Head of caudate nucleus (tissue), 42 donors: ENCODE results near the gene BTF3L4.
"Not testable (repeated sequence)": the region's sequence is repeated elsewhere in the genome, so short reads cannot be mapped to it uniquely, and the experiment has no call there.

ENCODE experiments used
- DNase-seq, 42 donors: peaks; one replicate each; pipeline versions ENCODE4 v3.0.0 to v3.0.0-alpha.2; 2020 to 2021; ENCODE audit warnings: mixed read lengths in 7 of 42
- intact Hi-C: fragments of 100-400 bp; cut with DNase I; formaldehyde crosslinking; loops from one replicate; pipeline ENCODE4 v1.15.0; 2022

Gene BTF3L4

DNA sequence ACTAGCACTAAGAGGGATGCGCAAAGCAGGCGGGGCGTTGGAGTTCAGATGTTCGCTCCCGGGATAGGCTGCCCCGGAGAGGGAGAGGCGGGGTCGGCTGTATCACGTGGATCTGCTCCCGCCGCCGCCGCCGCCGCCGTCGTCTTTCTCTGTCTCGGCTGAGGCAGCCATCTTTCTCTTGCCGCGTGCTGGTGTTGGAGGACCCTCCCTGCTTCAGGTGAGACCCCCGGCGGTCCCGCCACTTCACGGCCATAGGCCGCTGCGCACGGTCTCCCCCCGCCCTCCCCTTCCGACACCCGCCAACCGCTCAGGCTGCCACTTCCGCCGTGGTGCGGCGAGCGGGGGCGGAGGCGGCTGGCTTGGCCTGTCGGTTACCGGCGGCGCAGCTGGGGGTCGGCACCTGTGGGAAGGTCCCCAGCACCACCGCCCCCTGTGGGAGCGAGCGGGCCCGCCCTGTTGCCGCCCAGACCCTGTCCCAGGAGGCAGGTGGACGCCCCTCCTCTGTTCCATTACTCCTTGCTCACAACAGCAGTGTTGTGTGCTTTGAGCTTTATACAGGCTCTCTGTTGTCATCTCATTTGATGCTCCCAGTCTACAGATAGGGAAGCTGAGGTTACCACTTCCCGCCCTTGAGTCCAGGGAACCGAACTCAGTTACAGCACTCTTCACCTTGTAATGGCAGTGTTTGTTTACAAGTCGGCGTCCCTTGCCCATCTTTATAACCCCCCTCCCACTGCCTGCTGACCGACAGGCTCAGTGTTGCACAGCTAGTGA lies at the start of gene BTF3L4:
Gene BTF3L4 (plus strand): TSS at position 133 of the 774 bp plus-strand sequence. CDS start 3,553 bp downstream, outside the sequence.
- peak; percentile 92 to 99 (median 98) for DNase-seq
- intact Hi-C loops, result loop anchor here (5.0 kb wide), 2 partner anchors 86 to 311 kb away; partner anchors contain the start of genes CC2D1B and ZFYVE9

DNA sequence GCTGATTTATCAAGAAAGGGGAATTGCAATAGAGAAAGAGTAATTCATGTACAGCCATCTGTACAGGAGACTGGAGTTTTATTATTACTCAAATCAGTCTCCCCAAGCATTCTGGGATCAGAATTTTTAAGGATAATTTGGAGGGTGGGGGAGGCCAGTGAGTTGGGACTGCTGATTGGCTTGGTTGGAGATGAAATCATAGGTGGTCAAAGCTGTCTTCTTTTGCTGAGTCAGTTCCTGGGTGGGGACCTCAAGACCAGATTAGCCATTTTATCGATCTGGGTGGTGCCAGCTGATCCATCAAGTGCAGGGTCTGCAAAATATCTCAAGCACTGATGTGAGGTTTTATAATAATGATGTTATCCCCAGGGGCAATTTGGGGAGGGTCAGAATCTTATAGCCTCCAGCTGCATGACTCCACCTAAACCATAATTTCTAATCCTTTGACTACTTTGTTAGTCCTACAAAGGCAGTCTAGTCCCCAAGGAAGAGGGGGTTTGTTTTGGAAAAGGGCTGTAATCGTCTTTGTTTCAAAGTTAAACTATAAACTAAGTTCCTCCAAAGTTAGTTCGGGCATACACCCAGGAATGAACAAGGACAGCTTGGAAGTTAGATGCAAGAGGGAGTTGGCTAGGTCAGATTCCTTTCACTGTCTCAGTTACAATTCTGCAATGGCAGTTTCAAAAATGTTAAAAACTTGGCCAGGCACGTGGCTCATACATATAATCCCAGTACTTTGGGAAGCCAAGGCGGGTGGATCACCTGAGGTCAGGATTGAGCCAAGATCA lies 48.7 kb upstream of the BTF3L4 start:
- DNase-seq, result no peak
- intact Hi-C loops, result no loop called here

- DNase-seq, result no peak
- intact Hi-C loops, result no loop called here
These were observed 47.9 kb upstream of the BTF3L4 start for GRCh38 chr1:52008071-52008809.

- intact Hi-C loops, result no loop called here
- DNase-seq, result no peak
These were observed 34.0 kb upstream of the BTF3L4 start for GRCh38 chr1:52022133-52022532.

- DNase-seq, result no peak
- intact Hi-C loops, result no loop called here
These were observed 29.8 kb upstream of the BTF3L4 start for GRCh38 chr1:52026278-52026677.

DNA sequence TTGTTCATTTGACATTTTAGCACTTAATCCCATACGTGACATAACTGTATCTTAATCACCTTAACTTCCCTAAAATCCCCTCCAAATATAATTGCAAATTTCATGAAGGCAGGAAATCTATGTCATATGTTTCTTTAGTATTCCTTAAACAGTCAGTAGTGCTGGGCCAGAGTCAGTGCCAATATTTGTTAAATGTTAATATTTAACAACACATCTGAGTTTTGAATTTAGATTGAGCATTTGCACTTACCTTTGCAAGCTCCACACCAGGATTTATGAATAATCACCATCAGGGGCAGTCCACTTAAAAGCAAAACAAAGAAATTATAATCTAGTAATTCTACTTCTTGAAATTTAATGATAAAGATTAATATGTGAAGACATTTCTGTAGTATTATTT lies 27.8 kb upstream of the BTF3L4 start:
- no peak for DNase-seq
- intact Hi-C loops, result no loop called here

GRCh38 chr1:52028839-52029238 lies 27.3 kb upstream of the BTF3L4 start:
- intact Hi-C loops, DNase-seq: not testable (repeated sequence)

DNA sequence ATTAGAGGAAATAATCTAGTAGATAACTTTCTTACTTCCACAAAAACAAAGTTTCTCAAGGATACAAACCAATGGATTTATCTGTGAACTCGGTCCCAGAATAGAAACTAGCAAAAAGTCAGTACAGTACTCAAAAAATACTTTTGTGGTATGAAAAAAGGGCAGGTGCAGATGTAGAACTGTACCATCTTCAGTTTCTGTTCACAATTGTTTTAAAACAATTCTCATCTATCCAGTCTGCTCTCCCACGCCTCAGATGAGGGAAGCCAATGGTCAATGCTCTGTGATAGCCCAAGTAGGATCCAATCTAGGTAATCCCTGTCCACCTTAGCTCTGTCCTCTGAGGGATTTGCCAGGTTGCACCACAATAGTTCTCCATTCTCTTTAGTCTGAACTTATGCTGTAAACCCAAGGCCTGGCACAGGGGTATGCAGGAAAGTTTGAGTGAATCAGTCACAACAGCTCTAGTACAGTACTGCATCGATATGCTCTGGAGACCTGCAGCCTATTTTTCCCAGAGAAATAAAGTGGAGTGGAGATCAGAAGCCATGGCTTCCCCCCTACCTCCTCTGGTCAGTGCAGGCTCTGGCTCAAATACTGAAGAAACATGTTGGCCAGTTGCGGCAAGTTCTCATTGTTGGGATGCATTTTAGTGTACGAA lies 23.8 kb upstream of the BTF3L4 start:
- intact Hi-C loops, result no loop called here
- DNase-seq, result no peak

DNA sequence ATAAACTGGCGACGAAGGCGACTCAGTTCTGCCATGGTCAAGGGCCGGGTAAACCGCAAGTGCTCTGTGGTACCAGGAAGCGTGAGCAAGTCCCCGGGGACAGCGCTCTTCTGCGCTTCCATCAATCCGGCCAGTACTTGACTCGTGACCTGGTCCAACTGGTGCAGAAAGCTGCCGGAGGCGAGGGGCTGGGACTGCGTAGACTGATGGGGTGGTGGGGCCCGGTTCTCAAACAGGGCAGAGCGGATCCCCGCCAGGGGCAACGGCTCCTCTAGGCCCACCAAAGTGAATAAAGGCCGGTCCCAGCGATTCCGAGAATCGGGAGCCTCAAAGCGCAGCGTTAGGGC lies 23.3 kb upstream of the BTF3L4 start:
- DNase-seq, result peak in 31 of 42 donors; percentile 4 to 47 (median 19)
- intact Hi-C loops, result no loop called here

DNA sequence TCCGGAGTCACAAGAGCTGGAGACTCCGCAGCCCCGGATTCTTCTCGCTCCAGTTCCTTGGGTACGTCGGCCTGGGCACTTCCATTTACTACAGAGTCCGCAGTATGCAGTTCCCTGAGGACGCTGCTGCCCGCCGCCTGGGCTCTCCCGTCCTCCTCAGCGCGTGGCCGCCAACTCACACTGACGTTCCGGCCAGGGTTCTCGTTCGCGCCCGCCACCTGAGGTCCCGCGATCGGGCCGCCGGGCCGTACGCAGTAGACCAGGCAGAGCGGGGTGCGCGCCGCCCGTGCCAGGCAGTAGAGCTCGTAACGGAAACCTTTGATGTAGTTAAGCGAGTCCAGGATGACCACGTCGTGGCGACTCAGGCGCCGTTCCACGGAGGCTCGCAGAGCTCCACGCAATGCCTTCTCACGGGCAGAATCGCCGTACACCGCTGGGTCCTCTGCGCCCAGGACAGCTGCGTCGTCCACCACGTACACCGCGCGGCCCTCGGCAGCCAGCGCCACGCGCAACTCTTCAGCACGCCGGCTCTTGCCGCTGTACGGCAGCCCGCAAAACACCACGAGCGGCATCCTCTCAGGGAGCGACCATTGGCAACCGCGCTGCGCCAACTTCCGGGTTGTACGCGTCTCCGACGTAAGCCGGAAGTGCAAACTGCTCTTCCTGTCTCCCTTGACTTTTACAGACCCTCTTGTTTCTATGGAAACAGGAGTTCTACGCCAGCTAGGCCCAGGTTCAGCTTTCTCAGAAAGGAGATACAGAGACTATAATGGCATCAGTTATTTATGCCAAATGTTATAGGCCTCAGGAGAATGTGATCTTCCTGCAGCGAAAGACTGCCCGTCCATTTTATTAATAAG lies 22.7 kb upstream of the BTF3L4 start, which contains the start of gene KTI12:
Gene KTI12 (minus strand): TSS at position 621 of the 860 bp plus-strand sequence. CDS start 49 bp downstream, at position 572.
- intact Hi-C loops, result no loop called here

GRCh38 chr1:52034050-52034384 lies 22.1 kb upstream of the BTF3L4 start:
- intact Hi-C loops, result no loop called here

More for the DNA sequence above, 22.7 kb upstream of the BTF3L4 start, which contains the start of gene KTI12:
- DNase-seq, result peak; percentile 82 to 95 (median 90)

DNA sequence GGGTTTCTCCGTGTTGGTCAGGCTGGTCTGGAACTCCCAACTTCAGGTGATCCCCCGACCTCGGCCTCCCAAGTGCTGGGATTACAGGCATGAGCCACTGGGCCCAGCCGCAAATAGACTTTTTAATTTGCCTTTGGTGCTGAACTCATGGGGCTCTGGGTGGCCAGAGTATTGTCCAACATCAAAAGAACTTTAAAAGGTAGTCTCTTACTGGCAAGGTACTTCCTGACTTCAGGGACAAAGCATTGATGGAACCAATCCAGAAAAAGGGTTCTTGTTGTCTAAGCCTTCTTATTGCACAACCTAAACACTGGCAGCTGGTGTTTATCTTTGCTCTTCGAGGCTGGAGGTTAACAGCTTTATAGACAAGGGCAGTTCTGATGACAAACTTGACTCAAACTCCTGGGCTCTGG lies 18.7 kb upstream of the BTF3L4 start:
- DNase-seq, result no peak
- intact Hi-C loops, result no loop called here

More at GRCh38 chr1:52034050-52034384, 22.1 kb upstream of the BTF3L4 start:
- DNase-seq, result no peak

GRCh38 chr1:52037909-52038308 lies 18.2 kb upstream of the BTF3L4 start:
- DNase-seq, result no peak
- intact Hi-C loops, result no loop called here

DNA sequence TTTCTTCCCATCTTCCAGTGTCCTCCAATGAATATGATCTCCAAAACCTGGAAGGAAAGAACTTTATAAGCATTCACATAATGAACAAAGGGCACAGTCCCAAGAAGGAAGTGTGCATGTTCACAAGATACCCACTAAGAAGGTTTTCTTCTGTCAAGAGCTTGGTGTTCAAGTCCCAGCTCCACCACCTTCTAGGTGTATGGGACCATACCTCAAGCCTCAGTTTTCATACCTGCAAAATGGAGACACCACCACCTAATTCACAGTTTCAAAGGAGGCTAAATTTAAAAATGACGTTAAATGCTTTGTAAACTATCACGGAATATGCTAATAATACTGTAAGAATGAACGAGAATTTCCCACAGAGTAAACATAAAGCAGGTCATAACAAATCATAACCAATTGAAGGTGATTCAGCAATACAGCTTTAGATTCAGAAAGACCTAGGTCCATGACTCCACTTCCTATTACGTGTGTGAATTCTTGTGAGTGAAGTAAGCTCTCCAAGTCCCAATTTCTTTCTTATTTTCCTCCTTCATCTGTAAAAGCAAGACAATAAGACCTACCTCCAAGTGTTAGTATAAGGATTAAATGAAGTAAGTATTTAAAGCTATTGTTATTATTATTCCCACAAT lies 14.4 kb upstream of the BTF3L4 start:
- DNase-seq, result no peak
- intact Hi-C loops, result no loop called here

DNA sequence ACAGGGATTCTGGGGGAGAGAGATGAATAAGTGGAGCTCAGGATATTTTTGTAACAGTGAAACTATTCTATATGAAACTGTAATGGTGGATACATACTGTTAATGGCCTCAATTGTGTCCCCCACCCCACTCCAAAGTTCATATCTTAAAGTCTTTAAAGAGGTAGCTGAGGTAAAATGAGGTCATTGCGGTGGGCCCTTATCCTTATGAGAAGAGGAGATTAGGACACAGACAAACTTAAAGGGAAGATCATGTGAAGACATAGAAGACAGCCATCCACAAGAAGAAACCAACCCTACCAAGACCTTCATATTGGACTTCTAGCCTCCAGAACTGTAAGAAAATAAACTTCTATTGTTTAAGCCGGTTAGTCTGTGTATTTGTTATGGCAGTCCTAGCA lies 10.9 kb upstream of the BTF3L4 start:
- intact Hi-C loops, result no loop called here

GRCh38 chr1:52045666-52046195 lies 10.4 kb upstream of the BTF3L4 start:
- intact Hi-C loops, DNase-seq: not testable (repeated sequence)

More for the DNA sequence above, 10.9 kb upstream of the BTF3L4 start:
- no peak for DNase-seq

- intact Hi-C loops, result not testable (repeated sequence)
These were observed 6.8 kb upstream of the BTF3L4 start for GRCh38 chr1:52049337-52049736.

More at GRCh38 chr1:52049337-52049736, 6.8 kb upstream of the BTF3L4 start:
- DNase-seq, result not testable (repeated sequence)
